ENCODE data around the gene HDDC2.

Gene HDDC2

DNA sequence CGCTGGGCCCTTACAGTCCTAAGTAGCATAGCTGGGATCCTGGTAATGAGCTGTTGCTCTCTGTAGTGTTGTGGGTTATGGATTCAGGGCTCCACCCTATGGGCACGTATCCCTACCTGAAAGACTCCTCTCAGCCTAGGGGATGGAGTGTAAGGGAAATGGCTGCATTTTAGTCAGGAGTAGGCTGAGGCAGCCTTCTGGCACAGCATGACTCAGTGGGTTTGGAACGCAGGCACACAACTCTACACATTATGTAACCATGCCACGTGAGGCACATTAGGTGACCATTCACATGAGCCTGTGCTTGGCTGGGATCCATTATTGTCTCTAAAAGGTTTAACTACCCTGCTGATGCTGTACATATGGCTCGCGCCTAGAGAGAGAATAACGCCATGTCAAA lies 27.8 kb downstream of the HDDC2 start:
- H3K27ac ChIP-seq: no peak overlapping the region
- peaks cover 12% of the 10 kb centered on the region for H3K4me1 ChIP-seq (ENCODE audit: low read depth, poor library complexity, severe bottlenecking)
- TF ChIP-seq, protein P1, sequence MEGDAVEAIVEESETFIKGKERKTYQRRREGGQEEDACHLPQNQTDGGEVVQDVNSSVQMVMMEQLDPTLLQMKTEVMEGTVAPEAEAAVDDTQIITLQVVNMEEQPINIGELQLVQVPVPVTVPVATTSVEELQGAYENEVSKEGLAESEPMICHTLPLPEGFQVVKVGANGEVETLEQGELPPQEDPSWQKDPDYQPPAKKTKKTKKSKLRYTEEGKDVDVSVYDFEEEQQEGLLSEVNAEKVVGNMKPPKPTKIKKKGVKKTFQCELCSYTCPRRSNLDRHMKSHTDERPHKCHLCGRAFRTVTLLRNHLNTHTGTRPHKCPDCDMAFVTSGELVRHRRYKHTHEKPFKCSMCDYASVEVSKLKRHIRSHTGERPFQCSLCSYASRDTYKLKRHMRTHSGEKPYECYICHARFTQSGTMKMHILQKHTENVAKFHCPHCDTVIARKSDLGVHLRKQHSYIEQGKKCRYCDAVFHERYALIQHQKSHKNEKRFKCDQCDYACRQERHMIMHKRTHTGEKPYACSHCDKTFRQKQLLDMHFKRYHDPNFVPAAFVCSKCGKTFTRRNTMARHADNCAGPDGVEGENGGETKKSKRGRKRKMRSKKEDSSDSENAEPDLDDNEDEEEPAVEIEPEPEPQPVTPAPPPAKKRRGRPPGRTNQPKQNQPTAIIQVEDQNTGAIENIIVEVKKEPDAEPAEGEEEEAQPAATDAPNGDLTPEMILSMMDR (conservative IDR thresholded peaks at IDR 0.05; ENCODE audit: low read depth, low read length): no peak
- H3K4me2 ChIP-seq: no peak overlapping the region
- H3K36me3 ChIP-seq (ENCODE audit: insufficient read depth): no peaks in the 10 kb centered on the region
- H3K9ac ChIP-seq: no peak overlapping the region
- H4K20me1 ChIP-seq (ENCODE audit: insufficient read depth): no peaks in the 10 kb centered on the region
- H3K4me3 ChIP-seq (IDR thresholded peaks at IDR 0.05; ENCODE audit: insufficient read depth, low read depth, low read length): no peak overlapping the region
- no peaks in the 10 kb centered on the region for H3K27me3 ChIP-seq (ENCODE audit: insufficient read depth, low read depth)
- H2AFZ ChIP-seq (ENCODE audit: low read depth): no peak overlapping the region
- no peaks in the 10 kb centered on the region for H3K79me2 ChIP-seq (ENCODE audit: insufficient read depth, low read depth)

DNA sequence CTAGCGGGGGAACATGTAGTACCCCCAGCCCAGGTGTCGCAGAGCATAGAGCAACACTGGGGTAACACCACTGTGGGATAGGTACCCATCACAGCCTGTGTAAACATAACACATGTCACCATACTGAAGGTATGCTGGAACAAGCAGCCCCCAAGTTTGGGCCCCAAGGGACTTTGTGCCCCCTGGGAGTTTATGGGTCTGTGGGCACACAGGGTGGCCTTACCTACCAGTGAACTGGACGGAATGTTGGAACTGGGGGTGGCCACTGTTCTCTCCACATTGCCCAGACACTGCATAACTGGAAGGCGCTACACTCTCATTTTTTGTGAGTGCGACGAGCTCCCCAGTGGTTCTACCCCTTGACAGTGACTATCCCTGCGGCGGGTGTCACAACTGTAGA lies 28.5 kb downstream of the HDDC2 start:
- H3K4me1 ChIP-seq (ENCODE audit: low read depth, poor library complexity, severe bottlenecking): peaks cover 12% of the 10 kb centered on the region
- no peak overlapping the region for H3K4me2 ChIP-seq
- no peak overlapping the region for H2AFZ ChIP-seq (ENCODE audit: low read depth)
- H3K79me2 ChIP-seq (ENCODE audit: insufficient read depth, low read depth): no peaks in the 10 kb centered on the region
- no peak overlapping the region for H3K9ac ChIP-seq
- H3K27me3 ChIP-seq (ENCODE audit: insufficient read depth, low read depth): no peaks in the 10 kb centered on the region
- no peak overlapping the region for H3K27ac ChIP-seq
- no peaks in the 10 kb centered on the region for H3K36me3 ChIP-seq (ENCODE audit: insufficient read depth)
- H4K20me1 ChIP-seq (ENCODE audit: insufficient read depth): no peaks in the 10 kb centered on the region
- TF ChIP-seq, protein P1 (conservative IDR thresholded peaks at IDR 0.05; ENCODE audit: low read depth, low read length): no peak
- H3K4me3 ChIP-seq (IDR thresholded peaks at IDR 0.05; ENCODE audit: insufficient read depth, low read depth, low read length): no peak overlapping the region

DNA sequence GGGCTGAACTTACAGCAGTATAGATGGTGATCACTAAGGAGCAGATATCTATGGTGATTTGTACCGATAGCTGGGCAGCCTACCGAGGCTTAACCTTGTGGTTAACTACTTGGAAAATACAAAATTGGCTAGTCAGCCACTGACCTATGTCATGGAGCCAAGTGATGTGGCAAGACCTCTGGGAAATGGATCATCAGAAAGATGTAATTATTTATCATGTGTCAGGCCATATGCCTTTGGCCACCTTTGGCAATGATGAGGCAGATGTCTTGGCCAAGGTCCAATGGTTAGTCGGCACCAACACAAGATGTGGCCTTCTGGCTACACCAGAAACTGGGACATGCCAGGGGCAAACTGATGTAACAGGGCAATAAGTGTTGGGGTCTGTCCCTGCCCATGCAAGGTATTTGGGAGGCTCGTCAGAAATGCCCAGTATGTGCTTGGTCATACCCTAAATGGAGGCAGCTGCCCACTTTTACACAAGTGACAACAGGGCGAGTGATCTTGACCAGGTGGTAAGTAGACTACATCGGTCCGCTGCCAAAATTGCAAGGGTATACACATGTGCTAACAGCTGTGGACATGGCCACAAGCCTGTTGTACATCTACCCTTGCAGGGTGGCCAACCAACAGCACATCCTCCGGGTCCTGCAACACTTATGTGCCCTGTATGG lies 30.1 kb downstream of the HDDC2 start:
- no peak overlapping the region for H2AFZ ChIP-seq (ENCODE audit: low read depth)
- no peak overlapping the region for H3K9ac ChIP-seq
- no peaks in the 10 kb centered on the region for H3K79me2 ChIP-seq (ENCODE audit: insufficient read depth, low read depth)
- H3K27ac ChIP-seq: no peak overlapping the region
- H3K27me3 ChIP-seq (ENCODE audit: insufficient read depth, low read depth): no peaks in the 10 kb centered on the region
- no peak overlapping the region for H3K4me2 ChIP-seq
- TF ChIP-seq, protein P1 (conservative IDR thresholded peaks at IDR 0.05; ENCODE audit: low read depth, low read length): no peak
- H4K20me1 ChIP-seq (ENCODE audit: insufficient read depth): no peaks in the 10 kb centered on the region
- peaks cover 8% of the 10 kb centered on the region for H3K4me1 ChIP-seq (ENCODE audit: low read depth, poor library complexity, severe bottlenecking)
- no peak overlapping the region for H3K4me3 ChIP-seq (IDR thresholded peaks at IDR 0.05; ENCODE audit: insufficient read depth, low read depth, low read length)
- H3K36me3 ChIP-seq (ENCODE audit: insufficient read depth): no peaks in the 10 kb centered on the region

DNA sequence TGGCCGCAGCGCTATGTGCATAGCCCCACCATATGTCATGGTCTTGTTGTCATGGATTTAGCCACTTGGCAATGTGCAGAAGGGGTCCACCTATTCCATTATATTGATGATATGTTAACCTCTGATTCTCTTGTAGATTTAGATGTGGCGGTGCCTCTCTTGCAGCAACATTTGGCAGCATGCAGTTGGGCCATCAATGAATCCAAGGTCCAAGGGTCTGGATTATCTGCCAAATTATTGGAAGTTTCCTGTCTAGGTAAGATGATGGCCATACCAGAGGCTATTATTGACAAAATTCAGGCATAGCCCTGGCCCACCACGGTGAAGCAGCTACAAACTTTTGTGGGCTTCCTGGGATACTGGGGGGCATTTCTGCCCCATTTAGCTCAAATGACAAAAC lies 31.4 kb downstream of the HDDC2 start:
- TF ChIP-seq, protein P1 (conservative IDR thresholded peaks at IDR 0.05; ENCODE audit: low read depth, low read length): no peak
- Histone ChIP-seq H3K36me3 (ENCODE audit: insufficient read depth) (no peaks in the 10 kb centered on the region), H3K79me2 (ENCODE audit: insufficient read depth, low read depth) (no peaks in the 10 kb centered on the region), H3K4me3 (IDR thresholded peaks at IDR 0.05; ENCODE audit: insufficient read depth, low read depth, low read length) (no peak overlapping the region), H3K4me1 (ENCODE audit: low read depth, poor library complexity, severe bottlenecking) (no peaks in the 10 kb centered on the region), H3K27me3 (ENCODE audit: insufficient read depth, low read depth) (no peaks in the 10 kb centered on the region), H3K27ac (no peak overlapping the region), H3K9ac (no peak overlapping the region), H4K20me1 (ENCODE audit: insufficient read depth) (no peaks in the 10 kb centered on the region), H3K4me2 (no peak overlapping the region), H2AFZ (ENCODE audit: low read depth) (no peak overlapping the region)

Data from KMS-11 (cell line).